IgD-negative memory B cell (primary cell): ENCODE data around the gene DMRTC2. TPM values are rescaled to one million over a fixed set of nuclear protein-coding genes. Genes with fewer than 3 reads are reported as not detected.

Source experiments
- H3K27ac Mint-ChIP-seq, 3 donors: one replicate each; pipeline ENCODE4 v1.8.0; 2020 to 2022; ENCODE audit warnings: mild to moderate bottlenecking in 3 of 3, mixed read lengths in 3 of 3, moderate library complexity in 1 of 3
- H3K27me3 Mint-ChIP-seq: one replicate; pipeline ENCODE4 v1.8.0; 2021; ENCODE audit warnings: mixed read lengths
- H3K36me3 Mint-ChIP-seq: one replicate; pipeline ENCODE4 v1.8.0; 2020; ENCODE audit warnings: mild to moderate bottlenecking, mixed read lengths
- H3K4me1 Mint-ChIP-seq, 3 donors: one replicate each; pipeline ENCODE4 v1.8.0; 2020 to 2022; ENCODE audit warnings: mixed read lengths in 3 of 3, mild to moderate bottlenecking in 1 of 3
- H3K4me3 Mint-ChIP-seq, 4 donors: one replicate each; pipeline ENCODE4 v1.8.0; 2020 to 2022; ENCODE audit warnings: mild to moderate bottlenecking in 4 of 4, mixed read lengths in 4 of 4, moderate library complexity in 3 of 4
- H3K9me3 Mint-ChIP-seq, 3 donors: one replicate each; pipeline ENCODE4 v1.8.0; 2020 to 2021; ENCODE audit warnings: mixed read lengths in 3 of 3, mild to moderate bottlenecking in 1 of 3
- polyA plus RNA-seq: library from polyadenylated mRNA; unstranded; fragments of 300-500 nt; fragmentation: Illumina TruSeq; gene quantifications from one replicate; pipeline ENCODE4 v1.2.3, GENCODE V29; 2021

The DMRTC2 gene
- polyA plus RNA-seq, 1 donor from 2014 or later: not detected

DNA sequence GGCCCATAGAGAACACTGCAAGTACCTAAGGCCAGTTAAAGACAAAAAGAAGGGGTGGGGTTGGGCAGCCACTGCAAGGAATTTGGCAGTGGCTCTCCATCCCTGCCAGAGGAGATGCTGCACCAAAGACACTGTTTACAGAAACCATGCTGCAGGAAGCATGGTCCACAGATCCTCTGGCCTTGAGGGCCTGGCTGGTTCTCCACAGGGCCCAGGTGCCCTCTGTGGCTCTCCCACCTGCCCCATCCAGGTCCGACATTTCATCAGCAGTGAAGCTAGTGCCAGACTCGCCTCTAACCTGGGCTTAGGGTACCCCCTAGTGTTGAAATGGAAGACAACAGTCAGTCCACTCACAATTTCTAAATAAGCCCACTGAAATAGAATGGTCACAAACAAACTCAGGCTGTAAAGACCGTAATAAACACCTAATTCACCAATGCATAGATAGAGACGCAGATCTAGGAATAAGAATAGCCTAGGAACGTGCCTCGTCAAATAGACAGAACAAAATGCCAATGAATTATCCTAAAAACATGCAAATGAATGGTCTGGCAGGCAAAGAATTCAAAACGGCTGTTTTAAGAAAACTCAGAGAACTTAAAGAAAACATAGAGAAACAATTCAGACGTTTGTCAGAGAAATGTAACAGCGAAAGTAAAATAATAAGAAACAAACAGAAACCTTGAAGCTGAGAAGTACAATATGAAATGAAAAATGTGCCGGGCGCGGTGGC lies 23.7 kb upstream of the DMRTC2 start:
- Mint-ChIP-seq H3K9me3 (no peaks in the 10 kb centered on the region), H3K27me3 (peaks cover 11% of the 10 kb centered on the region), H3K4me1 (peaks cover 0 to 4% (median 3%) of the 10 kb centered on the region in 3 donors), H3K27ac (peak overlapping the region in 1 of 3 donors; percentile 23), H3K4me3 (peak overlapping the region in 1 of 4 donors; percentile 47), H3K36me3 (no peaks in the 10 kb centered on the region)

DNA sequence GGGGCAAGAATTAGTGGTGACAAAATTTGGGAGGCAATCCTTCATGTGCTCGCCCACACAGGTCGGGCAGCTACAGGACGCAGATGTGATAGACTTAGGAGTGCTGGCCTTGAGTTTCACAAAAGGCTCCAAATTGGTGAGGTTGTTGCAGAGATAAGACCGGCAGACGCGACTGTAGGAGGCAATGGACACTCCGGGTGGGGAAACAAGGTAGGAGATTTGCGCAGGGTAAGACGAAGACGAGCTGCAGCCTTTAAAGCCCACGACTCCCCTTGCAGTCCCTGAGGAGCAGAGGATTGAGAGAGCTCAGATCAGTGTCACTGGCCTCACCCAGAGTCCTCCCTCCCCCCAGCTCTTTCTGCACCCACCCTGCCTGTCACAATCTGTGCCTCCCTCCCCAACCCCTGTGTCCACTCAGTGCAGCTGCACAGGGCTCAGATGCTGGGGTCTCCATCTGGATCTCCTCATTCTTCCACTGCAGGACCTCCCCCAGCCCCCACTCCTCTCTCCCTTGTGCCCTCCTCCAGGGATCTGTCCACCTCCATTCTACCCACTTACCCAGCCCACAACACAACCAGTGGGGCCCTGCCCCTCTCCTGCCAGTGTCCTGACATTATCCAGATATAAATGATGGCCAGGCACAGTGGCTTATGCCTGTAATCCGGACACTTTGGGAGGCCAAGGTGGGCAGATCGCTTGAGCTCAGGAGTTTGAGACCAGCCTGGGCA lies 6.7 kb upstream of the DMRTC2 start:
- no peak overlapping the region for H3K4me3 Mint-ChIP-seq
- H3K9me3 Mint-ChIP-seq: no peaks in the 10 kb centered on the region
- H3K4me1 Mint-ChIP-seq: no peaks in the 10 kb centered on the region
- H3K36me3 Mint-ChIP-seq: no peaks in the 10 kb centered on the region
- no peak overlapping the region for H3K27ac Mint-ChIP-seq
- H3K27me3 Mint-ChIP-seq: peaks cover 18% of the 10 kb centered on the region

DNA sequence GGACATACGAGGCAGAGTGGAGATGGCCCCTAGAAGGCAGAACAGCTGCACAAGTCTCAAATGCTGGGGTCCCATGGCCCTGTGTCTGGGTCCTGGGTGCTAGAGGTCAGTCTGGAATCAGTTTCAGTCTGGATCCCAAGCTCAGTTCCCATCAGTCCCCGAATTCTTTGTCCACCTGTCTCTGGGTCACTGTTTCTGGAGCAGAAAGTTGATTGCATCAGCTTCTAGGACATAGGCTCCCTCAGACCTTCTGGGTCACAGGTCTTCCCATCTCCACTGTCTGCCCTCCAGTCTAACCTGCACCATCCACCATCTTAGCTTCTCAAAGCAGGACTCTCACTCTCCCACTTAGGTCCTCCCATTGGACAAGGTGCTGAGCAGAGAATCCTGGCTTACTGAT lies 5.6 kb upstream of the DMRTC2 start:
- no peak overlapping the region for H3K27ac Mint-ChIP-seq

DNA sequence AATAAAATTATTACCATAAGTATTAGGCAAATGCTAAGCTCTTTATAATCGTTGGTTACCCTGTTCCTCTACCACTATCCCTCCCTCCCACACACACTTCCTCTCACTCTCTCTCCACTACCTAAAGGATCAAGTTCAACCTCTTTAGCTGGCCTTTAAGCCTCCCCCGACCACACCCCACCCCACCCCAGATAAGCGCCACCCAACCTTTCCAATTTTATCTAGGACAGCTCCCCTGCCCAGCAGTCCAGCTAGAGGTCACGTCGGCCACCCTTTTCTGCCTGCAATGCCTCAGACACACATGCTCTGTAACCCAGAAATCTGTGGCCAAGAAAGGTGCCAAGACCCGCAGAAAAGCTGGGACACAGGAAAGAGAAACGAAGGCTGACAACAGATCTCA lies 1.5 kb upstream of the DMRTC2 start:
- Mint-ChIP-seq H3K27me3 (peaks cover 5% of the 10 kb centered on the region), H3K27ac (no peak overlapping the region), H3K4me1 (peaks cover 0 to 4% (median 0%) of the 10 kb centered on the region in 3 donors), H3K36me3 (no peaks in the 10 kb centered on the region), H3K4me3 (no peak overlapping the region), H3K9me3 (no peaks in the 10 kb centered on the region)

More for the DNA sequence above, 5.6 kb upstream of the DMRTC2 start:
- Mint-ChIP-seq H3K4me3 (no peak overlapping the region), H3K36me3 (no peaks in the 10 kb centered on the region), H3K9me3 (no peaks in the 10 kb centered on the region), H3K27me3 (peaks cover 18% of the 10 kb centered on the region), H3K4me1 (no peaks in the 10 kb centered on the region)

DNA sequence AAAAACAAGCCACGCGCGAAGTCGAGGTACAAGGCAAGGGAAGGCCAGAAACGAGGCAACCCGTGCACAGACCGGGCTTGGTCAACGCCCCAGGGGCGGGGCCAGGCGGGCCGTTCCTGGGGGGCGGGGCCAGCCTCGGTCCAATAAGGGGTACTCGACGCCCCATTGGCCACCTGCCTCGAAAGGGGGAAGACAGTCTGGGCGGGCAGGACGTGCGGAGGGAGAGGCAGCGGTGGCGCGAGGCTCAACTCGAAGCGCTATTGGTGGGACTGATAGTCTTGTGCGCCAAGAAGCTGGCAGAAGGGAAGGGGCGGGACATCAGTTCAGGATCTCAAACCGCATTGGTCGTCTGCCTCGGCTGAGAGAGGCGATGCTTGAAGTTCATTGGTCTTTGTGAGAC lies 241 bp upstream of the DMRTC2 start, which contains the start of gene LYPD4:
TSS of gene LYPD4 (minus strand) at position 83 of the 400 bp plus-strand sequence. CDS start 5,398 bp downstream, outside the sequence.
- Mint-ChIP-seq H3K36me3 (peaks cover 3% of the 10 kb centered on the region), H3K27ac (no peak within 1 kb of the TSS), H3K4me1 (peaks cover 0 to 4% (median 0%) of the 10 kb centered on the region in 3 donors), H3K4me3 (no peak within 1 kb of the TSS), H3K9me3 (no peaks in the 10 kb centered on the region), H3K27me3 (peaks cover 1% of the 10 kb centered on the region)

DNA sequence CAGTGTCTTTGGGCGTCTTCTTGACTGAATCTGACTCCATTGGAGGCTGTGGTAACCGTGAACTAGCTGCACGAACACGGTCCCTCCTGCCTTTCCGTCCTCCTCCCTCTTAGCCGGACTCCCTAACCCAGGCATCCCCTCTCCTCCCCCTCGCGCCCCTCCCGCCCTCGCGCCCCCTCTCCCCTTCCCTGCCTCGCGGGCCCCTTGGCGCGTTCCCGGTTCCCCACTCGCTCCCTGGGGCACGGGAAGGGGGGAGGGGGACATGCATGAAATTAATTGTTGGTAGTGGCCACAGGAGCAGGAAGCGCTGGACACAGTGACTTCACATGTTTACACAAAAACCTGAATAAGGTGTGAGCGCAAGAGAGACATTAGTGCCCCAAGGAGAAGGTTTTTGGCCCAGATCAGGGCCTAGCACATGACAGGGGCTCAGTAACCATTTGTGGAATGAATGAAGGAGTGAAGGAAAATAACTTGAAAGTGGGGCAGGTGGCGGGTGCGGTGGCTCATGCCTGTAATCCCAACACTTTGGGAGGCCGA lies 279 bp downstream of the DMRTC2 start:
- peaks cover 3% of the 10 kb centered on the region for H3K36me3 Mint-ChIP-seq
- peaks cover 4% of the 10 kb centered on the region for H3K27me3 Mint-ChIP-seq
- H3K4me3 Mint-ChIP-seq: no peak overlapping the region
- H3K9me3 Mint-ChIP-seq: no peaks in the 10 kb centered on the region
- peaks cover 0 to 4% (median 0%) of the 10 kb centered on the region in 3 donors for H3K4me1 Mint-ChIP-seq
- no peak overlapping the region for H3K27ac Mint-ChIP-seq

DNA sequence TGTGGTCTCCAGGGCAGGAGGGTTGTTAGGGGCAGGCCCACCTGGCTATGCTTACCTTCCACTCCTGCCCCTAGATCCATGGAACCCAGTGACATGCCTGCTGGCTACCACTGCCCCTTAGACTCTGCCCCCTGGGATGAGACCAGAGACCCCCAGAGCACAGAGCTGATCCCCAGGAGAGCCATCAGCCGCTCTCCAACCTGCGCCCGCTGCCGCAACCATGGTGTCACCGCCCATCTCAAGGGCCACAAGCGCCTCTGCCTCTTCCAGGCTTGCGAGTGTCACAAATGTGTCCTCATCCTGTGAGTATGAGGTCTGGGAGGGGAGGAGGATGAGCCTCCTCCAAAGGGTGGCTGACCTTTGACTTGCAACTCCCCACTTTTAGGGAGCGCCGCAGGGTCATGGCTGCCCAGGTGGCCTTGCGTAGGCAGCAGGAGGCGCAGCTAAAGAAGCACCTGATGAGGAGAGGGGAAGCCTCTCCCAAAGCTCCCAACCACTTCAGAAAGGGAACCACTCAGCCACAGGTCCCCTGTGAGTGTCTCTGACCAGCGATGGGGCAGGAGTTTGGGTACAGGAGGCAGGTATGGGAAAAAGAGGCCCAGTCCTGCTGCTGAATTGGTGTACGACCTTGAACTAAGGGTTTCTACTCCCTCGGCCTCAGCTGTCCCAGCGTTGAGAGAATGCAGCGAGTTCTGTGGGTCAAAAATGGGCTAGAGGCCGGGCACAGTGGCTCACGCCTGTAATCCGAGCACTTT lies 2.7 kb downstream of the DMRTC2 start:
- no peak overlapping the region for H3K4me3 Mint-ChIP-seq
- peaks cover 0 to 4% (median 0%) of the 10 kb centered on the region in 3 donors for H3K4me1 Mint-ChIP-seq
- H3K36me3 Mint-ChIP-seq: peaks cover 3% of the 10 kb centered on the region
- H3K27me3 Mint-ChIP-seq: peaks cover 3% of the 10 kb centered on the region
- no peaks in the 10 kb centered on the region for H3K9me3 Mint-ChIP-seq
- no peak overlapping the region for H3K27ac Mint-ChIP-seq

DNA sequence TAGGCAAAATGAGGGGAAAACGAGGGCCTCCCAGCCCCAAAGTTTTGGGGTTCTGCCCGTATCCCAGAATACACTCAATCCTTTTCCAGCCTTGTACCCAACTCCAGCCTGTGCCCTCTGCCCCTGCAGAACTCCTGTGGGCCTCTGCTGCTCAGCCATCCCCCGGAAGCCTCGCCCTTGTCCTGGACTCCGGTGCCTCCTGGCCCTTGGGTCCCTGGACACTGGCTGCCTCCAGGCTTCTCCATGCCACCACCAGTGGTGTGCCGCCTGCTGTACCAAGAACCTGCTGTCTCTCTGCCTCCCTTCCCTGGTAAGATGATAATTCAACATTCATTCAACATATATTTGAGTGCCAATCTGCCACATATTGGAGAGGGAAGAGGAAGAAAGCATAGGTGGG lies 3.8 kb downstream of the DMRTC2 start:
- Mint-ChIP-seq H3K9me3 (no peaks in the 10 kb centered on the region), H3K4me1 (peaks cover 0 to 4% (median 0%) of the 10 kb centered on the region in 3 donors), H3K27ac (no peak overlapping the region), H3K27me3 (peaks cover 4% of the 10 kb centered on the region), H3K4me3 (no peak overlapping the region), H3K36me3 (peaks cover 4% of the 10 kb centered on the region)

DNA sequence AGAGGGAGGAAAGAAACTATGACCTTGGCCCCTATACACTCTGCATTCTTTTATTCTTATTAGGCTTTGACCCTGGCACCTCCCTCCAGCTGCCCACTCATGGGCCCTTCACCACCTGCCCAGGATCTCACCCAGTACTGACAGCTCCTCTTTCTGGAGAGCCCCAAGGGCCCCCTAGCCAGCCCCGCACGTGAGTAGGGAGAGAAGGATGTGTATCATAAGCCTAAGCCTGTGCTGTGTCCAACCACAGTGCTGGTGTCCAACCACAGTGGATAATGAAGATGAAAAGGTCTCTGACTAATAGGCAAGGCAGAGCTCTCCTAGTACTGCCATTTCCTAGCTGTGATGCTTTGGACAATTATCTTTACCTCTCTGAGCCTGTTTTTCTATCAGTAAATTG lies 4.2 kb downstream of the DMRTC2 start:
- Mint-ChIP-seq H3K36me3 (peaks cover 5% of the 10 kb centered on the region), H3K4me3 (no peak overlapping the region), H3K27ac (no peak overlapping the region), H3K4me1 (peaks cover 0 to 4% (median 0%) of the 10 kb centered on the region in 3 donors), H3K9me3 (no peaks in the 10 kb centered on the region), H3K27me3 (peaks cover 5% of the 10 kb centered on the region)

DNA sequence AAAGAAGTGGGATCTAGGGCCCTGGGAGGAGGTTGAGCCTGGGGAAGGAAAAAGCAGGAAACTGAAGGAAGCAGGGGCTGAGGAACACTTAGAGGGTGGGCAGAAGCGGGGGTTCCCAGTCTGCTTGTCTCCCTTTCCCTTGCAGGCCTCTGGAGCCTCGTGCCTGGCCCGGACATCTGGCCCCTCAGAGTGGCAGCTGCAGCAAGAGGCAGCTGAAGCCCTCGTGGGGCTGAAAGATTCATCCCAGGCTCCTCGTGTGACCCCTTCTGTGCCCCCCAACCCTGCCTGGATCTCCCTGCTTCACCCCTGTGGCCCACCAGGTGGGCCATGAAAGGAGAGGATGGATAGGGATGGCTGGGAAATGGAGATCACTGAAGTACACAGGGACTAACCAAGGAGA lies 5.5 kb downstream of the DMRTC2 start:
- peaks cover 5% of the 10 kb centered on the region for H3K27me3 Mint-ChIP-seq
- no peak overlapping the region for H3K27ac Mint-ChIP-seq
- H3K4me3 Mint-ChIP-seq: no peak overlapping the region
- peaks cover 5% of the 10 kb centered on the region for H3K36me3 Mint-ChIP-seq
- no peaks in the 10 kb centered on the region for H3K9me3 Mint-ChIP-seq
- peaks cover 0 to 4% (median 0%) of the 10 kb centered on the region in 3 donors for H3K4me1 Mint-ChIP-seq

DNA sequence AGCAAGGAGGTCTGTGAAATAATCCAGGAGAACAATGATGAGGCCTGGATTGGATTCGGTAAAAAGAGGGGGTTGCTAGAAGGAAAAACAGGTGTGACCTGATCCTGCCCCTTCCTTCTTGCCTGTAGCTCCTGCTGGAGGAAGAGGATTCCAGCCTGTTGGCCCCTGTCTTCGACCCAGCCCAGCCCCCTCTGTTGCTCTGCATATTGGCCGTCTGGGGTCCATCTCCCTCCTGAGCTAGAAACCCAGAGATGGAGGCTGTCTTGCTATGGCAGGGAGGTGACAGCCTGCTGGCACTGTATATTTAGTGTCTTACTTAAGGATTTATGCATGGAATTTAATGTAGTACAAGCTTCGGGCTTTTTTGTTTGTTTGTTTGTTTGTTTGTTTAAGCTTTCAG lies 6.6 kb downstream of the DMRTC2 start:
- no peak overlapping the region for H3K27ac Mint-ChIP-seq
- H3K4me1 Mint-ChIP-seq: no peaks in the 10 kb centered on the region

DNA sequence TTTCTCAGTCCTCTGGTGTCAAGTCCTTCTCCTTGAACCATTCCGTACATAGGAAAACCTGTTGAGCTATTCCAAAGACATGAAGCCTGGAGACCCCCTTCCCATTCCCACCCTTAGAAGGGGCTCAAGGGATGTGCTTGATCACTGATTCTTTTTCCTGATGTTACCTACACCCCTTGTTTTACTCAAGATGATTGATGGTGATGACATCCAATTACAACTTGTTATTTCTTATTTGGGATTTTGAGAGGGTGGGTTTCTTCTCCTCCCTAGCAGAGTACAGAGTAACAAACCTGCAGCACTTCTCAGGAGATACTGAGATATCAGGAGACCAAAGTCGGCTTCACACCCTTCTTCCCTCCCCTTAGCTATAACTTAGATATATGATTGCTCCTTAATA lies 8.5 kb downstream of the DMRTC2 start:
- Mint-ChIP-seq H3K27me3 (peaks cover 5% of the 10 kb centered on the region), H3K27ac (no peak overlapping the region), H3K4me3 (no peak overlapping the region), H3K4me1 (peaks cover 0 to 2% (median 0%) of the 10 kb centered on the region in 3 donors), H3K9me3 (no peaks in the 10 kb centered on the region), H3K36me3 (peaks cover 5% of the 10 kb centered on the region)

More for the DNA sequence above, 6.6 kb downstream of the DMRTC2 start:
- no peak overlapping the region for H3K4me3 Mint-ChIP-seq
- H3K36me3 Mint-ChIP-seq: peaks cover 5% of the 10 kb centered on the region
- peaks cover 5% of the 10 kb centered on the region for H3K27me3 Mint-ChIP-seq
- no peaks in the 10 kb centered on the region for H3K9me3 Mint-ChIP-seq

DNA sequence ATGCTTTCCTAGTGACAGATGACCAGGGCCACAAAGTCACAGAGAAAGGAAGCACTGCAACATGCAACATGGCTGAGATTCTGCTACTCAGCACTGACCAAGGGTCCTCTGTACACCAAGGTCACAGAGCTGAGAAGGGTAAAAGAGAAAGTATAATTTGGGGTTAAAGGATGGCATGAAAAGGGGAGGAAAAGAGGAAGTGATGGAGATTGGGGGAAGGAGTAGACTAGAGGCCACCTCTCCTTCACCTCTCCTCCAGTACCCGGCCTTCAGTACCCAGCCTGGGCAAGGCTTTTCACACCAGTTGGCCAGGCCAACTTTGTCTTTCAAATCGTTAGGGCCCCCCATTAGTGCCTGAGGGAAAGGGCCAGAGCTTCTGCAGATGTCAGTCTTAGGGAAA lies 8.9 kb downstream of the DMRTC2 start:
- Mint-ChIP-seq H3K36me3 (peaks cover 5% of the 10 kb centered on the region), H3K4me3 (no peak overlapping the region), H3K4me1 (peaks cover 0 to 2% (median 0%) of the 10 kb centered on the region in 3 donors), H3K27me3 (peaks cover 5% of the 10 kb centered on the region), H3K9me3 (no peaks in the 10 kb centered on the region), H3K27ac (no peak overlapping the region)

DNA sequence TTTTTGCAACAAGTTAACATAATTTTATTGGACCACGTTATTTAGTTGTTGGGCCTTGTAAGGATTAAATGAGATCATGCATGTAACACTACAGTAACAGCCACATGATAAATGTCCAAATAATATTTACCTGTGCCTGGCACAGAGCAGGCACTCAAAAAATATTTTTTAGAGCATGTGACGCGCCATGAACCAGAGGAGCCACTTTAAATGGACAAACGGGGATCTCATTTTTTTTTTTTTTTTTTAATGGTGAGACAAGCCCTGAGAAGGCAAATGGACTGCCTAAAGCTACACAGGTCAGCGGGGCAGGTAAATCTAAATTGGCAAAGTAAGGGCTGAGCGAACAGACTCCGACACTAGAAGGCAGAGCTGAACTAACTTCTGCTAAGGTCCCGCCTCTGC lies 14.4 kb downstream of the DMRTC2 start:
- no peaks in the 10 kb centered on the region for H3K9me3 Mint-ChIP-seq
- H3K27me3 Mint-ChIP-seq: no peaks in the 10 kb centered on the region
- peaks cover 2% of the 10 kb centered on the region for H3K36me3 Mint-ChIP-seq
- peaks cover 5 to 35% (median 29%) of the 10 kb centered on the region in 3 donors for H3K4me1 Mint-ChIP-seq
- H3K27ac Mint-ChIP-seq: peak overlapping the region; percentile 90 to 98 (median 93)
- H3K4me3 Mint-ChIP-seq: peak overlapping the region; percentile 89 to 99 (median 96)
